Keratinocyte (primary cell): ENCODE measurements around the gene CENPU. TPM values are rescaled to one million over a fixed set of nuclear protein-coding genes. Genes with fewer than 3 reads are reported as not detected.

ENCODE experiments used
- DNase-seq: peaks from one replicate; pipeline ENCODE4 v3.0.0-alpha.2; 2011; ENCODE audit warnings: low read depth, missing footprints, low spot score
- FAIRE-seq: peaks from 2 replicates; lab custom pipeline; 2011; peaks lifted over from hg19 to GRCh38; lab: Jason Lieb, UNC
- H2AFZ ChIP-seq: 2 replicates; pipeline ENCODE4 v1.6.0; 2012; ENCODE audit warnings: low read length, control low read depth, inconsistent platforms; ENCODE audit not compliant: control insufficient read depth
- H3K27ac ChIP-seq: 2 replicates; pipeline ENCODE4 v1.5.1; 2011; ENCODE audit warnings: low read length; ENCODE audit not compliant: control insufficient read depth, insufficient read depth
- H3K27me3 ChIP-seq: 3 replicates; pipeline ENCODE4 v1.6.0; 2011; ENCODE audit warnings: low read length; ENCODE audit not compliant: control insufficient read depth, insufficient read depth; ENCODE audit errors: extremely low read depth
- H3K36me3 ChIP-seq, 2 experiments: 2 replicates in 1 of 2; 3 replicates in 1 of 2; pipeline ENCODE4 v1.5.1; 2011; ENCODE audit warnings: low read length in 2 of 2, mild to moderate bottlenecking in 1 of 2; ENCODE audit not compliant: control insufficient read depth in 2 of 2, insufficient read depth in 2 of 2; ENCODE audit errors: extremely low read depth in 1 of 2
- H3K4me1 ChIP-seq: 3 replicates; pipeline ENCODE4 v1.5.1; 2011; ENCODE audit warnings: low read length; ENCODE audit not compliant: control insufficient read depth, insufficient read depth; ENCODE audit errors: extremely low read depth
- H3K4me2 ChIP-seq: 3 replicates; pipeline ENCODE4 v1.6.0; 2011; ENCODE audit warnings: low read depth, low read length; ENCODE audit not compliant: control insufficient read depth, insufficient read depth; ENCODE audit errors: extremely low read depth
- H3K4me3 ChIP-seq, 3 experiments: fragments of 200-600 bp in 1 of 3; sonication (generic) in 1 of 3; 2 replicates in 2 of 3; 3 replicates in 1 of 3; pipeline ENCODE4 v1.5.1; 2011 to 2016; ENCODE audit warnings: low read length in 3 of 3, mild to moderate bottlenecking in 3 of 3, control low read depth in 2 of 3, inconsistent platforms in 1 of 3, low read depth in 1 of 3, mixed read lengths in 1 of 3, mixed run types in 1 of 3, moderate library complexity in 1 of 3; ENCODE audit not compliant: control insufficient read depth in 2 of 3, insufficient read depth in 2 of 3; ENCODE audit errors: extremely low read depth in 1 of 3
- H3K79me2 ChIP-seq: 2 replicates; pipeline ENCODE4 v1.6.0; 2012; ENCODE audit warnings: low read length; ENCODE audit not compliant: control insufficient read depth, insufficient read depth
- H3K9ac ChIP-seq: 3 replicates; pipeline ENCODE4 v1.6.0; 2011; ENCODE audit warnings: low read length; ENCODE audit not compliant: control insufficient read depth, insufficient read depth; ENCODE audit errors: extremely low read depth
- H3K9me1 ChIP-seq: 3 replicates; pipeline ENCODE4 v1.6.0; 2011; ENCODE audit warnings: low read length; ENCODE audit not compliant: control insufficient read depth, insufficient read depth; ENCODE audit errors: extremely low read depth
- H3K9me3 ChIP-seq: 2 replicates; pipeline ENCODE4 v1.5.1; 2012; ENCODE audit warnings: low read depth, low read length; ENCODE audit not compliant: control insufficient read depth
- H4K20me1 ChIP-seq: 3 replicates; pipeline ENCODE4 v1.6.0; 2011; ENCODE audit warnings: low read length; ENCODE audit not compliant: control insufficient read depth, insufficient read depth; ENCODE audit errors: extremely low read depth
- CTCF ChIP-seq, 3 experiments: IDR thresholded peaks in 1 of 3; conservative IDR thresholded peaks in 1 of 3; optimal IDR thresholded peaks in 1 of 3; 2 replicates in 2 of 3; 3 replicates in 1 of 3; pipeline versions ENCODE3 to v1.5.1; 2011; ENCODE audit warnings: low read length in 3 of 3, mild to moderate bottlenecking in 3 of 3, moderate library complexity in 2 of 3, control low read depth in 1 of 3, inconsistent platforms in 1 of 3; ENCODE audit not compliant: insufficient read depth in 2 of 3; ENCODE audit errors: extremely low read depth in 1 of 3
- EZH2 ChIP-seq: IDR thresholded peaks from one replicate; pipeline ENCODE4 v1.6.1; 2012; ENCODE audit warnings: inconsistent platforms, mild to moderate bottlenecking, low read length, moderate library complexity
- dilution Hi-C: fragments of 300-500 bp; cut with MboI; formaldehyde crosslinking; loops from one replicate; pipeline ENCODE4 v1.7.0; 2020; ENCODE audit warnings: low sequenced_read_pairs; ENCODE audit not compliant: extremely low pct_ligation_motif_present
- polyA plus RNA-seq, 5 experiments: library from polyadenylated mRNA; depleted of rRNA in 3 of 5; stranded (reverse) in 3 of 5; stranded (forward) in 1 of 5; unstranded in 1 of 5; fragments of >200 nt; gene quantifications; 1 replicate in 1 of 5; 2 replicates in 3 of 5; 3 replicates in 1 of 5; pipeline versions ENCODE4 v1.2.1 to v1.2.3, GENCODE V29; 2011 to 2012; ENCODE audit warnings: missing spikeins in 2 of 5, low read depth in 1 of 5, low replicate concordance in 1 of 5

The CENPU gene
- polyA plus RNA-seq, 1 donor (not counting 4 experiments of a cell fraction or from before 2014, with no cell fraction given) = 12.5 TPM

GRCh38 chr4:184668096-184668495, 65.8 kb downstream of the CENPU start:
- Histone ChIP-seq H3K4me2 (no peak overlapping the region), H2AFZ (no peak overlapping the region), H3K27me3 (no peaks in the 10 kb centered on the region), H3K9me1 (no peaks in the 10 kb centered on the region), H3K27ac (no peak overlapping the region), H3K4me3 (no peak overlapping the region), H3K9me3 (no peaks in the 10 kb centered on the region), H3K79me2 (no peaks in the 10 kb centered on the region), H3K9ac (no peak overlapping the region), H4K20me1 (no peaks in the 10 kb centered on the region), H3K4me1 (peaks cover 9% of the 10 kb centered on the region), H3K36me3 (peaks cover 12 to 20% of the 10 kb centered on the region in 2 experiments)
- dilution Hi-C loops = no loop called here
- FAIRE-seq = no peak
- TF ChIP-seq CTCF (optimal IDR thresholded peaks at IDR 0.05 in 1 of 3, IDR thresholded peaks at IDR 0.05 in 1 of 3, conservative IDR thresholded peaks at IDR 0.05 in 1 of 3; ENCODE audit: extremely low read depth in 1 of 3, insufficient read depth in 2 of 3, low read length in 3 of 3) = no peak
- no peak for TF ChIP-seq EZH2
- DNase-seq = no peak

- no peaks in the 10 kb centered on the region for H3K27me3 ChIP-seq
- dilution Hi-C loops = no loop called here
- H3K9me1 ChIP-seq = no peaks in the 10 kb centered on the region
- H4K20me1 ChIP-seq = no peaks in the 10 kb centered on the region
- no peak overlapping the region for H3K9ac ChIP-seq
- H3K36me3 ChIP-seq = peaks cover 7 to 15% of the 10 kb centered on the region in 2 experiments
- no peak overlapping the region for H3K4me3 ChIP-seq
- DNase-seq = no peak
- no peaks in the 10 kb centered on the region for H3K9me3 ChIP-seq
- H3K27ac ChIP-seq = no peak overlapping the region
- no peak overlapping the region for H2AFZ ChIP-seq
- no peak for FAIRE-seq
- no peaks in the 10 kb centered on the region for H3K79me2 ChIP-seq
- H3K4me1 ChIP-seq = peaks cover 9% of the 10 kb centered on the region
- TF ChIP-seq CTCF (optimal IDR thresholded peaks at IDR 0.05 in 1 of 3, IDR thresholded peaks at IDR 0.05 in 1 of 3, conservative IDR thresholded peaks at IDR 0.05 in 1 of 3; ENCODE audit: extremely low read depth in 1 of 3, insufficient read depth in 2 of 3, low read length in 3 of 3) = no peak
- TF ChIP-seq EZH2 = no peak
- H3K4me2 ChIP-seq = no peak overlapping the region
Observed at GRCh38 chr4:184666670-184667069, 67.2 kb downstream of the CENPU start.
